HEK293 (cell line): ENCODE measurements around the gene CKAP2L.
A peak's percentile ranks its signal among the peaks of the same experiment; 100 is the strongest.

Experiments
- CTCF ChIA-PET: fragments of 350-600 bp; formaldehyde crosslinking; extraction: SDS; loops from one replicate; lab custom pipeline; 2021; ENCODE audit warnings: antibody characterized with exemption; lab: Yijun Ruan, JAX
- POLR2A ChIA-PET: fragments of 300-600 bp; formaldehyde crosslinking; extraction: SDS; loops from one replicate; lab custom pipeline; 2020; ENCODE audit warnings: antibody characterized with exemption, inconsistent platforms; lab: Yijun Ruan, JAX
- H3K27ac ChIP-seq: fragments of 200-500 bp; sonication (Bioruptor generic); 2 replicates; pipeline ENCODE4 v1.5.1; 2014; ENCODE audit warnings: low read depth, low read length, control low read depth, inconsistent platforms; ENCODE audit errors: extremely low read depth
- H3K36me3 ChIP-seq, 2 experiments: fragments of 200-500 bp in 1 of 2; sonication (Bioruptor generic) in 1 of 2; 1 replicate in 1 of 2; 2 replicates in 1 of 2; pipeline ENCODE4 v1.5.1; 2014 to 2017; ENCODE audit warnings: inconsistent platforms in 2 of 2, low read length in 2 of 2; ENCODE audit not compliant: control insufficient read depth in 2 of 2, insufficient read depth in 1 of 2
- H3K4me1 ChIP-seq: fragments of 200-500 bp; sonication (Bioruptor generic); 2 replicates; pipeline ENCODE4 v1.5.1; 2014; ENCODE audit warnings: mild to moderate bottlenecking, low read length, inconsistent platforms; ENCODE audit not compliant: control insufficient read depth, insufficient read depth
- H3K4me3 ChIP-seq: 2 replicates; pipeline ENCODE4 v1.5.1; 2011; ENCODE audit warnings: low read depth, mild to moderate bottlenecking, control low read depth, low read length, moderate library complexity
- H3K9me3 ChIP-seq: fragments of 200-500 bp; sonication (Bioruptor generic); 2 replicates; pipeline ENCODE4 v1.5.1; 2014; ENCODE audit warnings: low read depth, low read length, inconsistent platforms; ENCODE audit not compliant: control insufficient read depth, insufficient read depth
- EGR2 ChIP-seq: fragments of 450-650 bp; formaldehyde crosslinking; IDR thresholded peaks from 2 replicates; pipeline ENCODE4 v1.5.1; 2016; ENCODE audit warnings: low read depth, missing biosample characterization, missing genetic modification characterization
- GLI2 ChIP-seq: fragments of 450-650 bp; formaldehyde crosslinking; IDR thresholded peaks from 2 replicates; pipeline ENCODE4; 2017; ENCODE audit warnings: missing biosample characterization, missing genetic modification characterization, low read depth, borderline replicate concordance
- KLF8 ChIP-seq: fragments of 450-650 bp; formaldehyde crosslinking; IDR thresholded peaks from 2 replicates; pipeline ENCODE4 v1.5.1; 2016; ENCODE audit warnings: missing biosample characterization, missing genetic modification characterization
- KLF9 ChIP-seq: fragments of 450-650 bp; formaldehyde crosslinking; IDR thresholded peaks from 2 replicates; pipeline ENCODE4 v1.5.1; 2016; ENCODE audit warnings: missing biosample characterization, missing genetic modification characterization, low read depth
- YY2 ChIP-seq: fragments of 450-650 bp; formaldehyde crosslinking; IDR thresholded peaks from 2 replicates; pipeline ENCODE4 v1.5.1; 2016; ENCODE audit warnings: missing biosample characterization, missing genetic modification characterization
- ZBTB7A ChIP-seq: fragments of 450-650 bp; formaldehyde crosslinking; IDR thresholded peaks from 2 replicates; pipeline ENCODE4 v1.5.1; 2016; ENCODE audit warnings: low read depth, missing biosample characterization, missing genetic modification characterization
- ZFHX2 ChIP-seq: fragments of 450-650 bp; formaldehyde crosslinking; conservative IDR thresholded peaks from 2 replicates; pipeline ENCODE4 v1.5.1; 2016; ENCODE audit warnings: missing biosample characterization, missing genetic modification characterization
- ZIC2 ChIP-seq: fragments of 450-650 bp; formaldehyde crosslinking; IDR thresholded peaks from 2 replicates; pipeline ENCODE4 v1.5.1; 2016; ENCODE audit warnings: missing biosample characterization, missing genetic modification characterization
- ZNF121 ChIP-seq: fragments of 450-650 bp; formaldehyde crosslinking; IDR thresholded peaks from 2 replicates; pipeline ENCODE4 v1.5.1; 2016; ENCODE audit warnings: missing biosample characterization, missing genetic modification characterization
- ZNF175 ChIP-seq: fragments of 450-650 bp; formaldehyde crosslinking; IDR thresholded peaks from 2 replicates; pipeline ENCODE4 v1.5.1; 2016; ENCODE audit warnings: missing biosample characterization, missing genetic modification characterization
- ZNF335 ChIP-seq: fragments of 450-650 bp; formaldehyde crosslinking; conservative IDR thresholded peaks from 2 replicates; pipeline ENCODE4 v1.5.1; 2016; ENCODE audit warnings: missing biosample characterization, missing genetic modification characterization
- ZNF354C ChIP-seq: fragments of 450-650 bp; formaldehyde crosslinking; IDR thresholded peaks from 2 replicates; pipeline ENCODE4 v1.5.1; 2016; ENCODE audit warnings: missing biosample characterization, missing genetic modification characterization, low read depth, borderline replicate concordance
- ZNF366 ChIP-seq: fragments of 450-650 bp; formaldehyde crosslinking; conservative IDR thresholded peaks from 2 replicates; pipeline ENCODE4 v1.5.1; 2016; ENCODE audit warnings: missing biosample characterization, missing genetic modification characterization
- ZNF544 ChIP-seq: fragments of 450-650 bp; formaldehyde crosslinking; IDR thresholded peaks from 2 replicates; pipeline ENCODE4 v1.5.0; 2017; ENCODE audit warnings: missing biosample characterization, missing genetic modification characterization
- ZNF561 ChIP-seq: fragments of 450-650 bp; IDR thresholded peaks from 2 replicates; pipeline ENCODE4 v1.5.1; 2018; ENCODE audit warnings: missing biosample characterization, missing genetic modification characterization, borderline replicate concordance
- ZNF580 ChIP-seq: fragments of 450-650 bp; formaldehyde crosslinking; IDR thresholded peaks from 2 replicates; pipeline ENCODE4 v1.5.1; 2016; ENCODE audit warnings: missing biosample characterization, missing genetic modification characterization
- ZNF596 ChIP-seq: fragments of 450-650 bp; IDR thresholded peaks from 2 replicates; pipeline ENCODE4 v1.5.0; 2018; ENCODE audit warnings: missing biosample characterization, mild to moderate bottlenecking, missing genetic modification characterization, moderate library complexity
- ZNF660 ChIP-seq: fragments of 450-650 bp; IDR thresholded peaks from 2 replicates; pipeline ENCODE4 v1.5.1; 2018; ENCODE audit warnings: missing biosample characterization, mild to moderate bottlenecking, missing genetic modification characterization
- ZNF701 ChIP-seq: fragments of 450-650 bp; formaldehyde crosslinking; IDR thresholded peaks from 2 replicates; pipeline ENCODE4 v1.5.1; 2016; ENCODE audit warnings: missing biosample characterization, missing genetic modification characterization
- ZSCAN23 ChIP-seq: fragments of 450-650 bp; formaldehyde crosslinking; IDR thresholded peaks from 2 replicates; pipeline ENCODE4 v1.5.1; 2016; ENCODE audit warnings: missing biosample characterization, missing genetic modification characterization
- ZXDB ChIP-seq: fragments of 450-650 bp; formaldehyde crosslinking; IDR thresholded peaks from 2 replicates; pipeline ENCODE4 v1.5.1; 2016; ENCODE audit warnings: missing biosample characterization, missing genetic modification characterization
- TF ChIP-seq, protein P1 (sequence below): fragments of 450-650 bp; formaldehyde crosslinking; IDR thresholded peaks from 2 replicates; pipeline ENCODE4 v1.5.1; 2016; ENCODE audit warnings: missing biosample characterization, missing genetic modification characterization
- TF ChIP-seq, protein P2 (sequence below): fragments of 450-650 bp; formaldehyde crosslinking; IDR thresholded peaks from 2 replicates; pipeline ENCODE4 v1.5.1; 2017; ENCODE audit warnings: missing biosample characterization, mild to moderate bottlenecking, missing genetic modification characterization, moderate library complexity

The CKAP2L gene

GRCh38 chr2:112713926-112714325 is 50.5 kb downstream of the CKAP2L start (continued):
- TF ChIP-seq ZNF561 (tag by site-specific recombination) (no peak), ZNF366 (tag by site-specific recombination) (no peak), ZNF660 (no peak), KLF9 (no peak), ZNF354C (no peak)

GRCh38 chr2:112713585-112713925 is 50.9 kb downstream of the CKAP2L start:
- H3K4me1 ChIP-seq: no peaks in the 10 kb centered on the region
- POLR2A ChIA-PET: interaction anchor here (0.6 to 1.0 kb wide), 3 partner anchors 12 to 53 kb away, joined by 3 to 4 read pairs (median 3); no protein-coding TSS in a partner anchor

GRCh38 chr2:112712903-112713584 is 51.4 kb downstream of the CKAP2L start:
- TF ChIP-seq ZXDB (no peak), ZNF175 (tag by site-specific recombination) (no peak), ZFHX2 (tag by site-specific recombination) (peak; percentile 39), EGR2 (tag by site-specific recombination) (peak; percentile 33; the same call in 1 of the 2 replicates)
- POLR2A ChIA-PET: interaction anchor here (0.6 to 1.0 kb wide), 3 partner anchors 12 to 52 kb away, joined by 3 to 4 read pairs (median 3); no protein-coding TSS in a partner anchor
- H3K9me3 ChIP-seq: no peaks in the 10 kb centered on the region
- no peak overlapping the region for H3K4me3 ChIP-seq
- H3K27ac ChIP-seq: no peak overlapping the region
- no peaks in the 10 kb centered on the region for H3K36me3 ChIP-seq
- H3K4me1 ChIP-seq: no peaks in the 10 kb centered on the region
- CTCF ChIA-PET: interaction anchor here (1.1 to 3.1 kb wide), 4 partner anchors 13 to 228 kb away, joined by 3 to 18 read pairs (median 6); no protein-coding TSS in a partner anchor

More at GRCh38 chr2:112713585-112713925, 50.9 kb downstream of the CKAP2L start:
- 0 out of 2 replicates have a peak, but pooled peaks have one; percentile 11 for TF ChIP-seq ZIC2 (tag by site-specific recombination)
- TF ChIP-seq, protein P1, sequence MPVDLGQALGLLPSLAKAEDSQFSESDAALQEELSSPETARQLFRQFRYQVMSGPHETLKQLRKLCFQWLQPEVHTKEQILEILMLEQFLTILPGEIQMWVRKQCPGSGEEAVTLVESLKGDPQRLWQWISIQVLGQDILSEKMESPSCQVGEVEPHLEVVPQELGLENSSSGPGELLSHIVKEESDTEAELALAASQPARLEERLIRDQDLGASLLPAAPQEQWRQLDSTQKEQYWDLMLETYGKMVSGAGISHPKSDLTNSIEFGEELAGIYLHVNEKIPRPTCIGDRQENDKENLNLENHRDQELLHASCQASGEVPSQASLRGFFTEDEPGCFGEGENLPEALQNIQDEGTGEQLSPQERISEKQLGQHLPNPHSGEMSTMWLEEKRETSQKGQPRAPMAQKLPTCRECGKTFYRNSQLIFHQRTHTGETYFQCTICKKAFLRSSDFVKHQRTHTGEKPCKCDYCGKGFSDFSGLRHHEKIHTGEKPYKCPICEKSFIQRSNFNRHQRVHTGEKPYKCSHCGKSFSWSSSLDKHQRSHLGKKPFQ (tag by site-specific recombination): no peak
- Histone ChIP-seq H3K27ac (no peak overlapping the region), H3K4me3 (no peak overlapping the region), H3K36me3 (no peaks in the 10 kb centered on the region), H3K9me3 (no peaks in the 10 kb centered on the region)
- CTCF ChIA-PET: interaction anchor here (0.7 to 3.1 kb wide), 5 partner anchors 13 to 536 kb away, joined by 3 to 18 read pairs (median 5); no protein-coding TSS in a partner anchor

GRCh38 chr2:112712465-112712864 is 51.9 kb downstream of the CKAP2L start:
- Histone ChIP-seq H3K9me3 (no peaks in the 10 kb centered on the region), H3K4me1 (no peaks in the 10 kb centered on the region), H3K36me3 (no peaks in the 10 kb centered on the region), H3K27ac (no peak overlapping the region), H3K4me3 (no peak overlapping the region)
- POLR2A ChIA-PET: no interaction called here
- TF ChIP-seq KLF8 (tag by site-specific recombination): no peak
- CTCF ChIA-PET: interaction anchor here (1.1 to 3.1 kb wide), 3 partner anchors 14 to 228 kb away, joined by 3 to 18 read pairs (median 5); no protein-coding TSS in a partner anchor

GRCh38 chr2:112710956-112711750 is 53.3 kb downstream of the CKAP2L start:
- no peaks in the 10 kb centered on the region for H3K4me1 ChIP-seq
- ChIA-PET POLR2A (no interaction called here), CTCF (interaction anchor here (3.1 kb wide), 1 partner anchor 15 kb away, joined by 18 read pairs; no protein-coding TSS in a partner anchor)
- H3K36me3 ChIP-seq: no peaks in the 10 kb centered on the region
- no peak overlapping the region for H3K27ac ChIP-seq
- H3K9me3 ChIP-seq: no peaks in the 10 kb centered on the region
- H3K4me3 ChIP-seq: no peak overlapping the region
- no peak for TF ChIP-seq ZNF580 (tag by site-specific recombination)
- TF ChIP-seq ZNF335: no peak
- TF ChIP-seq YY2 (tag by site-specific recombination): no peak
- no peak for TF ChIP-seq ZSCAN23 (tag by site-specific recombination)
- no peak for TF ChIP-seq ZNF596
- no peak for TF ChIP-seq ZNF544 (tag by site-specific recombination)
- no peak for TF ChIP-seq ZBTB7A
- TF ChIP-seq ZNF121 (tag by site-specific recombination): no peak
- TF ChIP-seq, protein P2, sequence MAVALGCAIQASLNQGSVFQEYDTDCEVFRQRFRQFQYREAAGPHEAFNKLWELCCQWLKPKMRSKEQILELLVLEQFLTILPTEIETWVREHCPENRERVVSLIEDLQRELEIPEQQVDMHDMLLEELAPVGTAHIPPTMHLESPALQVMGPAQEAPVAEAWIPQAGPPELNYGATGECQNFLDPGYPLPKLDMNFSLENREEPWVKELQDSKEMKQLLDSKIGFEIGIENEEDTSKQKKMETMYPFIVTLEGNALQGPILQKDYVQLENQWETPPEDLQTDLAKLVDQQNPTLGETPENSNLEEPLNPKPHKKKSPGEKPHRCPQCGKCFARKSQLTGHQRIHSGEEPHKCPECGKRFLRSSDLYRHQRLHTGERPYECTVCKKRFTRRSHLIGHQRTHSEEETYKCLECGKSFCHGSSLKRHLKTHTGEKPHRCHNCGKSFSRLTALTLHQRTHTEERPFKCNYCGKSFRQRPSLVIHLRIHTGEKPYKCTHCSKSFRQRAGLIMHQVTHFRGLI: no peak
- TF ChIP-seq GLI2 (tag by site-specific recombination): no peak
- no peak for TF ChIP-seq ZNF701 (tag by site-specific recombination)
